PFSK-1 (cell line): ENCODE results near the gene LSM4.

Experiments
- POLR2AphosphoS5 ChIP-seq: IDR thresholded peaks from 2 replicates; pipeline ENCODE4 v1.6.1; 2012; ENCODE audit warnings: low read depth, mild to moderate bottlenecking, control low read depth, low read length, moderate library complexity
- SIN3A ChIP-seq: IDR thresholded peaks from 2 replicates; pipeline ENCODE4 v1.6.1; 2012; ENCODE audit warnings: mild to moderate bottlenecking, low read length, moderate library complexity, borderline replicate concordance; ENCODE audit not compliant: insufficient read depth
- TAF1 ChIP-seq: IDR thresholded peaks from 2 replicates; pipeline ENCODE4 v1.6.1; 2012; ENCODE audit warnings: low read length, control low read depth, borderline replicate concordance; ENCODE audit not compliant: insufficient read depth
- TF ChIP-seq, protein P1 (sequence below), 2 experiments: IDR thresholded peaks; 2 replicates each; pipeline versions ENCODE4 v1.6.1 to v1.8.0; 2011 to 2012; ENCODE audit warnings: low read depth in 2 of 2, low read length in 2 of 2, control low read depth in 1 of 2, inconsistent platforms in 1 of 2, mild to moderate bottlenecking in 1 of 2, moderate library complexity in 1 of 2; ENCODE audit not compliant: insufficient read depth in 1 of 2

DNA sequence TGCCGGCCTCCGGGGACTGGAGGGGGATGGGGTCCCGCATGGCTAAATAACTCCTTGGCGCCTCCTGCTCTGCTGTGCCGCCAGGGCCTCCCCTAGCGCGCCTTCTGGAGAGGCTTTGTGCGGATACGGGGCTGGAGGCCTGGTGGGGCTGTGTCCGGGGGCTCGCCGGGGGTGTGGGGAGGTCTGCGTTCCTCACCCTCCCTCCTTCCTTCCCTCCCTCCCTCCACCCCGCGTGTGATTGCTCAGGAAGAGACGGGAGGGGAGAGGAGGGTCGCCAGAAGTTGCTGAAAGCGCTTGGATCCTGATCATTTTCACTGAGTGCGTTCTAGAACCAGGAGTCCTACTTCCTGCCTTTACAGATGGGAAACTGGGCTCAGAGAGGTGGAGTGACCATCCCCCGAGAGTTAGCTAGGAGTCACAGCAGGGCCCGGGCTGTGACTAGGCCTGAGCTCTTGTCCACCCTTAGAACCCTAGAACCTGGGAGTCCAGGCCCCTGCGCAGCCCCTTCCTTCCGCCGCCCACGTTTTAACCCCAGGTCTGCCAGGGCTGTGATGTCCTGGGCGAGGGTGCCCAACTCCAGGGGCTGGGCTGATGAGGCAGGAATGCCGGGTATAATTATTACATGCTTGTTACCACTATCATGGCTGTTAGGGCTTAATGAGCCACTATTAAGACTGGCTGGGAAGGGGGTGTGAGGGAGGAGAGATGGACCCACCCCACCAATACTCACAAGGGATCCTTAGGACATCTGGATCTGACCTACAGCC lies 40.7 kb downstream of the LSM4 start:
- TF ChIP-seq POLR2AphosphoS5 = peak; percentile 53
- TF ChIP-seq TAF1 = no peak
- no peak for TF ChIP-seq SIN3A
- TF ChIP-seq, protein P1, sequence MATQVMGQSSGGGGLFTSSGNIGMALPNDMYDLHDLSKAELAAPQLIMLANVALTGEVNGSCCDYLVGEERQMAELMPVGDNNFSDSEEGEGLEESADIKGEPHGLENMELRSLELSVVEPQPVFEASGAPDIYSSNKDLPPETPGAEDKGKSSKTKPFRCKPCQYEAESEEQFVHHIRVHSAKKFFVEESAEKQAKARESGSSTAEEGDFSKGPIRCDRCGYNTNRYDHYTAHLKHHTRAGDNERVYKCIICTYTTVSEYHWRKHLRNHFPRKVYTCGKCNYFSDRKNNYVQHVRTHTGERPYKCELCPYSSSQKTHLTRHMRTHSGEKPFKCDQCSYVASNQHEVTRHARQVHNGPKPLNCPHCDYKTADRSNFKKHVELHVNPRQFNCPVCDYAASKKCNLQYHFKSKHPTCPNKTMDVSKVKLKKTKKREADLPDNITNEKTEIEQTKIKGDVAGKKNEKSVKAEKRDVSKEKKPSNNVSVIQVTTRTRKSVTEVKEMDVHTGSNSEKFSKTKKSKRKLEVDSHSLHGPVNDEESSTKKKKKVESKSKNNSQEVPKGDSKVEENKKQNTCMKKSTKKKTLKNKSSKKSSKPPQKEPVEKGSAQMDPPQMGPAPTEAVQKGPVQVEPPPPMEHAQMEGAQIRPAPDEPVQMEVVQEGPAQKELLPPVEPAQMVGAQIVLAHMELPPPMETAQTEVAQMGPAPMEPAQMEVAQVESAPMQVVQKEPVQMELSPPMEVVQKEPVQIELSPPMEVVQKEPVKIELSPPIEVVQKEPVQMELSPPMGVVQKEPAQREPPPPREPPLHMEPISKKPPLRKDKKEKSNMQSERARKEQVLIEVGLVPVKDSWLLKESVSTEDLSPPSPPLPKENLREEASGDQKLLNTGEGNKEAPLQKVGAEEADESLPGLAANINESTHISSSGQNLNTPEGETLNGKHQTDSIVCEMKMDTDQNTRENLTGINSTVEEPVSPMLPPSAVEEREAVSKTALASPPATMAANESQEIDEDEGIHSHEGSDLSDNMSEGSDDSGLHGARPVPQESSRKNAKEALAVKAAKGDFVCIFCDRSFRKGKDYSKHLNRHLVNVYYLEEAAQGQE (IDR thresholded peaks at IDR 0.05; ENCODE audit: insufficient read depth in 1 of 2, low read depth in 2 of 2, low read length in 2 of 2) = no peak
